Measurements from ENCODE around the gene HIRIP3.

The HIRIP3 gene

DNA sequence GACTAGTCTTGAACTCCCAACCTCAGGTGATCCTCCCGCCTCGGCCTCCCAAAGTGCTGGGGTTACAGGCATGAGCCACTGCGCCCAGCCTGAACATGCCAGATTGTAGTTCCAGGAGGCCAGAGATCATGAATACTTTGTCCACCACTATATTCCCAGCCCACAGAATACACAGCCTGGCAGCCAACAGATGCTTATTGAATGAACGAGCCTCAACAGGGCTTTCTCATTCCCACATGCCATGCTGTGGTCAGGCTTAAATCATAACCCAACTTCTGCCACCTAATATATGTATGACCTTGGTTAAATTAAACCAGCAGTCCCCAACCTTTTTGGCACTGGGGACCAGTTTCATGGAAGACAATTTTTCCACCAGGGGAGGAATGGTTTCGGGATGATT is 36.7 kb downstream of the HIRIP3 start:
- DNase-seq, result no peak

DNA sequence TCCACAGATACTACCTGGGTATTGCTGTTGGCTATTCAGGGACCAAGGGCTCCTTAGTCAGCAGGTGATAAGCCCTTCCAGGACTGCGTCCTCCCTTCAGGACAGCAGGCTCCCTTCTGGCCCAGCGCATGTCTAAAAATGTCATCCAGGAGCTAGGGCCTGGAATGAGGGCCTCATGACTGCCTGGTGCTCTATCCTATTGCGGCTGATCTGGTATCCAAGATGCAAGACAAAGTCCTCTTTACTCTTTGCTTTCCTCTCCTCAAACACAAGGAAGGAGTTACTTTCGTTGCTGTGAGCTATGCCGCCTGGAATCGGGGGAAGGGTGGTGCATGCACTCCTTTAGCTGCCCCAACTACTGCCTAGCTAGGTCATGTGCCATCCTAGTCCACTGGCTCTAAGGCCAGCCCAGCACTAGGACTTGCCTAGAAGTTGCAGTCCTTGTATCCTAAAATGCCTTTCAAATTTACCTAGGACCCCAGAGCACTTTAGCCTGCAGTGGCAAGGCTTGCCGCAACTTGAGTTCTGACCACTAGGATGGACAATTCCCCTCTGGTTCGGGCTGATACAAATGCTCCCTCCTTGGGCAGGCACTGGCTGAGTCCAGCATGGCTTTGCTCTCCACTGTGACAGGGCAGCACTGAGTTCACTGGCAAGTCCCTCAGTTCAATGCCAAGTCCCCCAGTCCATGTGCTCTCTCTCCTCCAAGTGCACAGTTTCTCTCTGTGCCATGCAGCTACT is 43.6 kb downstream of the HIRIP3 start:
- no peak for DNase-seq

DNA sequence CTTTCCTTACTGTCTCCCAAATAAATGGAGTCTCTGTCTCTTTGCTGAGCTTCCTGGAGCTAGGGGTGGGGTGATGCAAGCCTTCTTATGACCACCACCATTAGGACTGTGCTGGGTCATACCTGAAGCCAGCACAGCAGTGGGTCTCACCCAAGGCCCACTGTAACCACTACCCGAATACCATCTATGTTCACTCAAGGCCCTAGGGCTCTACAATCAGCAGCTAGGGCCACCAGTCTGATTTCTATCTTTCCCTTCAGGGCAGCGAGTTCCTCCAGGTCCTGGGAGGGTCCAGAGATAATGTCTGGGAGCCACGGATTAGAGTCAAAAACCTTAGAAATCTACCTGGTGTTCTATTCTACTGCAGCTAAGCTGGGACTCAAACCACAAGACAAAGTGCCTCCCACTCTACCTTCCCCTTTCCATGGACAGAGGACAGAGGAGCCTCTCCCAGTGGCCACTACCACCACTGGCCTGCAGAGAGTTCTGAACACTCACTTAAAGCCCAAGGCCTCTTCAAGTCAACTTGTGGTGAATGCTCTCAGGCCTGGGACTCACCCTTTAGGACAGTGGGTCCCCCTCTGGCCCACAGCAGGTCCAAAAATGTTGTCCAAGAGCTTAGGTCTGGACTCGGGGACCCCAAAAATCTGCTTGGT is 44.5 kb downstream of the HIRIP3 start:
- DNase-seq, result no peak

DNA sequence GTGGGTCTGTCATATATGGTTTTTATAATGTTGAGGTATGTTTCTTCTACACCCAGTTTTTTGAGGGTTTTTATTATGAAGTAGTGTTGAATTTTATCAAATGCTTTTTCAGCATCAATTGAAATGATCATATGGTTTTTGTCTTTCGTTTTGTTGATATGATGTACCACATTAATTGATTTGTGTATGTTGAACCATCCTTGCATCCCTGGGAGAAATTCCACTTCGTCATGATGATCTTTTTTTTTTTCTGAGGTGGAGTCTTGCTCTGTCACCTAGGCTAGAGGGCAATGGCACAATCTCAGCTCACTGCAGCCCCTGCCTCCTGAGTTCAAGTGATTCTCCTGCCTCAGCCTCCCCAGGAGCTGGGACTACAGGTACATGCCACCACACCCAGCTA is 47.5 kb downstream of the HIRIP3 start:
- no peak for DNase-seq

DNA sequence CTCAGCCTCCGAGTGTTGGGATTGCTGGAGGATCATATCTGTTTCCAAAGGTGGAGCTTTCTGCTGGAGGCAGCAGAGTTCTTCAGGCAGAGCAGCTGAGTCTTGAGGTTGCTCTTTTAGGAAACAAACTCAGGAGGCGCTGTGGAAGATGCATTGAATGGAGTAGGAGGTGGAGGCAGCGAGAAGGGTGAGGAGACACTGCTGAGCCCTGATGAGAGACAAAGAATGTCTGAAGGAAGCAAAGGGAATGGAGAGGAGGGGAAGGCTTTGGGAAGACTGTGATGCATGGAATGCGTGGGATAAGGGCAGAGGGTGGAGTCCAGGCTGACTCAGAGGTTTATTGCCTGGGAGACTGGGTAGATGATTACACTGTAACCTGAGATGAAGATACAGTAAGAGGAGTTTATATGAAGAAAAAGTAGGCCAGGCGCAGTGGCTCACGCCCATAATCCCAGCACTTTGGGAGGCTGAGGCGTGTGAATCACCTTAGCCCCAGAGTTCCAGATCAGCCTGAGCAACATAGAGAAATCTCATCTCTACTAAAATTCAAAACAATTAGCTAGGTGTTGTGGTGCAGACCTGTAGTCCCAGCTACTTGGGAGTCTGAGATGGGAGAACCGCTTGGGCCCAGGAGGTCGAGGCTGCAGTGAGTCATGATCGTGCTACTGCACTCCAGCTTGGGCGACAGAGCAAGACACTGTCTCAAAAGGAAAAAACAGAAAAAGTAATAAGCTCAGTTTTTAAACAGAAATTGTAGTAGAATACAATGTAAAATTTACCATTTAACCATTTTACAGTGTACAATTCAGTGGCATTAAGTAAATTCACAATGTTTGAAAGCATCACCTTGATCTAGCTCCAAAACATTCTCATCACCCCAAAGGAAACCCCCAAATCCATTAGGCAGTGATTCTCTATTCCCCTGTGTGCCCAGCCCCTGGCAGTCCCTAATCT is 51.3 kb downstream of the HIRIP3 start:
- no peak for DNase-seq

All from hematopoietic multipotent progenitor cell treated with erythropoietin and hydrocortisone succinate and interleukin-3 and kit ligand, for 4 days (in vitro differentiated cells).